Gastrocnemius medialis (tissue), 4 donors: Measurements from ENCODE around the gene GRP.

Source experiments
- CTCF ChIP-seq, 5 experiments: fragments of 450-650 bp in 3 of 5; fragments of 200-600 bp in 2 of 5; sonication (generic) in 2 of 5; IDR thresholded peaks in 4 of 5; conservative IDR thresholded peaks in 1 of 5; 1 replicate in 4 of 5; 2 replicates in 1 of 5; pipeline ENCODE4 v1.5.1; 2016 to 2019; ENCODE audit warnings: antibody characterized with exemption in 5 of 5, mild to moderate bottlenecking in 3 of 5, moderate library complexity in 3 of 5
- POLR2A ChIP-seq, 2 donors: fragments of 450-650 bp; IDR thresholded peaks; one replicate each; pipeline ENCODE4 v1.6.1; 2017; ENCODE audit warnings: antibody characterized with exemption in 2 of 2, mild to moderate bottlenecking in 2 of 2, moderate library complexity in 2 of 2

- TF ChIP-seq CTCF (IDR thresholded peaks at IDR 0.05 in 4 of 5, conservative IDR thresholded peaks at IDR 0.05 in 1 of 5), result no peak
- no peak for TF ChIP-seq POLR2A (IDR thresholded peaks at IDR 0.05)
These were observed 8.4 kb downstream of the GRP start for GRCh38 chr18:59228351-59228750.
